Parathyroid adenoma (tissue), 2 donors: ENCODE measurements around the gene EIF2S2.

Source experiments
- H2AFZ ChIP-seq: fragments of 300-600 bp; sonication (generic); one replicate; pipeline ENCODE4 v1.7.0; 2017; ENCODE audit warnings: antibody characterized with exemption, mild to moderate bottlenecking
- H3K27ac ChIP-seq: fragments of 300-600 bp; sonication (generic); one replicate; pipeline ENCODE4 v1.7.0; 2017
- H3K27me3 ChIP-seq: fragments of 300-600 bp; sonication (generic); one replicate; pipeline ENCODE4 v1.7.0; 2017; ENCODE audit warnings: low read length; ENCODE audit not compliant: control insufficient read depth, insufficient read depth
- H3K36me3 ChIP-seq: fragments of 300-600 bp; sonication (generic); one replicate; pipeline ENCODE4 v1.7.0; 2017; ENCODE audit warnings: low read length; ENCODE audit not compliant: control insufficient read depth, insufficient read depth
- H3K4me1 ChIP-seq: fragments of 300-600 bp; sonication (generic); one replicate; pipeline ENCODE4 v1.7.0; 2017; ENCODE audit warnings: control low read depth
- H3K4me2 ChIP-seq: fragments of 300-600 bp; sonication (generic); one replicate; pipeline ENCODE4 v1.7.0; 2017; ENCODE audit warnings: low read length
- H3K4me3 ChIP-seq: fragments of 300-600 bp; sonication (generic); one replicate; pipeline ENCODE4 v1.7.0; 2017; ENCODE audit warnings: low read depth, low read length
- H3K79me2 ChIP-seq: fragments of 300-600 bp; sonication (generic); one replicate; pipeline ENCODE4 v1.7.0; 2017; ENCODE audit warnings: control low read depth
- H3K9ac ChIP-seq: fragments of 300-600 bp; sonication (generic); one replicate; pipeline ENCODE4 v1.7.0; 2017; ENCODE audit warnings: mild to moderate bottlenecking
- H3K9me3 ChIP-seq: fragments of 300-600 bp; sonication (generic); one replicate; pipeline ENCODE4 v1.7.0; 2017; ENCODE audit warnings: low read length; ENCODE audit not compliant: control insufficient read depth
- CTCF ChIP-seq: fragments of 300-600 bp; sonication (generic); IDR thresholded peaks from one replicate; pipeline ENCODE4 v1.7.0; 2017; ENCODE audit warnings: antibody characterized with exemption, mild to moderate bottlenecking
- donor health status: primary hyperparathyroidism.

The EIF2S2 gene

DNA sequence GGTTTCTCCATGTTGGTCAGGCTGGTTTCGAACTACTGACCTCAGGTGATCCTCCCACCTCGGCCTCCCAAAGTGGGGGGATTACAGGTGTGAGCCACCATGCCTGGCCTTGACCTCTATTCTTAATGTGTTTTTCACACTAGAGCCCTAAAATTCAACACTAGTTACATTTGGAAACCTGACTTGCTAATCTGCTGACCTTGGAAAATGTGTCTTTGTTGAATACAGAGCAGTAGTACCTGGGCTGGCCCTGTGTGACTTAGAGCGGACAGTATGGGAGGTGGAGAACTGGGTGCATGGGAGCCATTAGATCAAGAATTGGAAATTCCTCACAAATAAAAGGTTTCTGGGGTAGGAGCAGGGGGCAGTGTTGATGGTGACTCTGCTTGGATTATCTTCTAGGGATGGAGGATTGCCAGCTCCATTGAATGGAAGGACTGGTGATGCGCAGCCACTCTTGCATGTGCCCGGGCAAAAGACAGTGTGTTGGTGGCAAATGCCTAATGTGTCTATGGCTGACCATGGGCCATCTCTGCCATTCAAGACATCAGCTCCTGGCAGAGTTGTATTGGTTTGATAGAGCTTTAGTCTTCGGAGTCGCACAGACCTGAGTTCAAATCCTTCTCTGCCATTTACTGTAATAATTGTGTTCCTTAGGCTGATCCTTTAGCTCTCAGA lies 64.9 kb downstream of the EIF2S2 start:
- Histone ChIP-seq H2AFZ (no peak overlapping the region), H3K9me3 (no peaks in the 10 kb centered on the region), H3K4me2 (no peak overlapping the region), H3K79me2 (peaks cover 33% of the 10 kb centered on the region), H3K27ac (no peak overlapping the region), H3K27me3 (no peaks in the 10 kb centered on the region), H3K4me3 (no peak overlapping the region), H3K9ac (no peak overlapping the region), H3K4me1 (peaks cover 4% of the 10 kb centered on the region), H3K36me3 (no peaks in the 10 kb centered on the region)
- TF ChIP-seq CTCF = no peak

DNA sequence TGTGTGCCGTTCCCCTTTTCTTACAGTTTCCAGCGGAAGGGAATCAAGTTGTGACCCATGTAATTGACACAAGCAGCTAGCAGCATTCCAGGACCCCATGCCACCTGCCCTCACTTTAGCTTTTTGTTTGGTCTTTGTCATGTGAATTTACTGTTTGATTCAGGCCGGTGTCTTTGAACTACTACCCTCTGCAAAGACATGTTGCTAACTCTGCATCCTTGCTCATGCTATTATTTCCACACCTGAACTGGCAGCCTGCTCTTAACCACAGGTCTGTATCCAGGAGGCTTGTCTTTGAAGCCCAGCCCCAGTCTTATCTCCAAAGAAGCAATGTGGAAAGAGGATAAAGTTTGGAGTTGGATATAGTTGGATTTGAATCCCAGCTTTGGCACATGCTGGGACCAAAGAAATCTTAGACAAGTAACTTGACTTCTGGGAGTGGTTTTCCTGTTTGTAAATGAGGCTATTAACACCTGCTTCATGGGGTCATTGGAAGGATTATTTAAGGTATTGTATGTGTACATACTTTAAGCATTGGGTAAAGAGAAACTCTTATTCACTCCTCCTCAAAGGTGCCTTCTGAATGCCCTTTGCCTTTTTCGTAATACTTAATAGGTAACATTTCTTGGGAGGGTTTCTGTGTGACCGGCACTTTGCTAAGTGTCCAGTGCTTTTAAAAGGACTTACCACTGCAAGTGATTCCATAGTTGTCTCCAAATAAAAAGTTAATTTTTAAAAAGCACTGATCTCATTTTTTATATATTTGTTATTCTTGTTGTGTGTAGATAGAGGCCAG lies 65.9 kb downstream of the EIF2S2 start:
- peaks cover 4% of the 10 kb centered on the region for H3K4me1 ChIP-seq
- H3K27me3 ChIP-seq = no peaks in the 10 kb centered on the region
- H3K4me3 ChIP-seq = no peak overlapping the region
- TF ChIP-seq CTCF = no peak
- peaks cover 33% of the 10 kb centered on the region for H3K79me2 ChIP-seq
- no peak overlapping the region for H3K27ac ChIP-seq
- H3K9ac ChIP-seq = no peak overlapping the region
- H3K9me3 ChIP-seq = no peaks in the 10 kb centered on the region
- H3K4me2 ChIP-seq = no peak overlapping the region
- no peaks in the 10 kb centered on the region for H3K36me3 ChIP-seq
- H2AFZ ChIP-seq = no peak overlapping the region

DNA sequence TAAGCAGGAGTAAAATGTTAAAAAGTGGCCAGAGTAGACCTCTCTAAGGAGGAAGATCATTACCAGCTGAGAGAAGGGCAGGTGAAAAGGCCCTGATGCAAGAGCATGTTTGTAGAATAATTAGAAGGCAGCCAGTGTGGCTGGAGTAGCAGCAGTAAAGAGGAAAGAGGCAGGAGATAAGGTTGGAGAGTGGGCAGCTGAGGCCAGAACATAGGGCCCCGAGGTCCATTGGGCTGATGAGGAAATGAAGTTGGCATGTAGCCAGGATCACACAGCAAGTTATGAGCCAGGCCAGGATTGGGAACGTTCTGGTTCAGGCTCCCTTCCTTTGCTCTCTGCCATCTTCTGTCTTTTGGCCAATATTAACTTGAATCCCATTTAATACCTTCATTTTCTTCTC lies 66.7 kb downstream of the EIF2S2 start:
- Histone ChIP-seq H3K9me3 (no peaks in the 10 kb centered on the region), H3K36me3 (no peaks in the 10 kb centered on the region), H3K4me2 (no peak overlapping the region), H3K9ac (no peak overlapping the region), H2AFZ (no peak overlapping the region), H3K4me3 (no peak overlapping the region), H3K27me3 (no peaks in the 10 kb centered on the region), H3K4me1 (peaks cover 8% of the 10 kb centered on the region), H3K27ac (no peak overlapping the region), H3K79me2 (peaks cover 33% of the 10 kb centered on the region)
- no peak for TF ChIP-seq CTCF

DNA sequence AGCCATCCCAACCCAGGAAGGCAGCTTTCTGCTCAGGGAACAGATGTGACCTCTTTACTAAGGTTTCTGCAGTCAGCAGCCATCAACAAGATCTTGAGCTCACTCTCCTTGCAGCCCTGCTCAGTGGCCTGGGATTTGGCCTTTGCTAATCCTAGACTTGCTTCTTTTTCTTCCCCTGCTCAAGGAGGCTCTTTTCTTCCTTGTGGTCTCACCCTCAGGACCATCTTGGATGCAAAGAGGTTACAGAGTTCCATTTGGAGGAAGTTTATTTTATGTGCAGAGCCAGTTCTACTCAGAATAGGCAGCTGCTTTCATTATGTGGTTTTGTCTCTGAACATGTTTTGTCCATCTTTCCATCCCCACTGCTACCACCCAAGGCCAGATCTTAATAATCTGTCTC lies 69.0 kb downstream of the EIF2S2 start:
- Histone ChIP-seq H3K79me2 (peaks cover 29% of the 10 kb centered on the region), H3K4me1 (peaks cover 6% of the 10 kb centered on the region), H3K4me2 (no peak overlapping the region), H3K4me3 (no peak overlapping the region), H3K27me3 (no peaks in the 10 kb centered on the region), H3K9ac (no peak overlapping the region), H2AFZ (no peak overlapping the region), H3K9me3 (no peaks in the 10 kb centered on the region), H3K27ac (no peak overlapping the region), H3K36me3 (no peaks in the 10 kb centered on the region)
- TF ChIP-seq CTCF = no peak
